Left cardiac atrium (tissue), 4 donors: ENCODE results near the gene KIF15. TPM values are rescaled to one million over a fixed set of nuclear protein-coding genes. Genes with fewer than 3 reads are reported as not detected.

Experiments
- ATAC-seq, 2 donors: fragments of 200-7000 bp; cut with Tn5 transposase; one replicate each; pipeline ENCODE4 v1.9.1; 2020; ENCODE audit warnings: mild to moderate bottlenecking in 2 of 2, moderate library complexity in 2 of 2
- DNase-seq: peaks from one replicate; pipeline ENCODE4 v3.0.0-alpha.2; 2020
- intact Hi-C, 2 donors: fragments of 100-400 bp; cut with DNase I; formaldehyde crosslinking; loops; one replicate each; pipeline versions ENCODE4 v1.14.1 to v1.15.1; 2022 to 2023
- long read RNA-seq: library from polyadenylated mRNA; unstranded; transcript quantifications from one replicate; pipeline ENCODE4 v2.0.0, GENCODE V29; 2021
- total RNA-seq, 2 donors: library from RNA; stranded (reverse); fragmentation: NEBNext Ultra II Directional; extraction: Animal tissue kit (Norgen Biotek cat#: 25700); gene quantifications; one replicate each; pipeline ENCODE4 v1.2.1, GENCODE V29; 2021
- donor health status: DM: no; HTN: yes; CAD: no.
- donor health status: DM: no; HTN: yes; CAD: no; lungs with severe emphysema.
- donor health status: DM: yes; HTN: yes; CAD: no.
- donor health status: Dilated cardiomyopathy.

The KIF15 gene
- total RNA-seq = 1 to 10 TPM in 1 of 2 donors, under 1 TPM in 1; 0.34 to 1.4 TPM
- long read RNA-seq = 0 reads

- DNase-seq = peak; percentile 97
- peak; percentile 100 for ATAC-seq
- intact Hi-C loops = no loop called here
These were observed at the start of gene KIF15, which contains the start of gene KIAA1143 for GRCh38 chr3:44761424-44762169. Gene KIF15 (plus strand): TSS chr3:44761794. CDS start chr3:44761866, 72 bp downstream. Gene KIAA1143 (minus strand): TSS chr3:44761619. CDS start chr3:44761602, 17 bp downstream.

- intact Hi-C loops = loop anchor here in 1 of 2 donors (2.0 kb wide), 1 partner anchor 16 kb away; the partner anchor contains the start of gene ZNF501
- DNase-seq (peak; percentile 92), ATAC-seq (peak; percentile 99)
These were observed 49.0 kb upstream of the KIF15 start, which contains the start of gene ZNF502 for GRCh38 chr3:44712455-44713075. Gene ZNF502 (plus strand): TSS chr3:44712660. CDS start chr3:44720262, 7,602 bp downstream.

GRCh38 chr3:44721231-44722102 lies 40.1 kb upstream of the KIF15 start:
- DNase-seq (no peak), ATAC-seq (no peak)
- intact Hi-C loops = no loop called here

- no peak for ATAC-seq
- intact Hi-C loops = no loop called here
- DNase-seq = no peak
These were observed 39.5 kb upstream of the KIF15 start for GRCh38 chr3:44722103-44722401.

- ATAC-seq = peak; percentile 100
- intact Hi-C loops = loop anchor here in 1 of 2 donors (2.0 kb wide), 1 partner anchor 17 kb away; the partner anchor contains the start of gene ZNF502
These were observed 32.1 kb upstream of the KIF15 start, which contains the start of gene ZNF501 for GRCh38 chr3:44729384-44729910. Gene ZNF501 (plus strand): TSS chr3:44729635. CDS start chr3:44734422, 4,787 bp downstream.

GRCh38 chr3:44734646-44735168 lies 26.9 kb upstream of the KIF15 start:
- no peak for ATAC-seq
- DNase-seq = no peak
- intact Hi-C loops = no loop called here

More at GRCh38 chr3:44729384-44729910, 32.1 kb upstream of the KIF15 start, which contains the start of gene ZNF501:
- peak; percentile 97 for DNase-seq

GRCh38 chr3:44761101-44761423 lies 532 bp upstream of the KIF15 start:
- ATAC-seq = no peak
- intact Hi-C loops = no loop called here
- no peak for DNase-seq

GRCh38 chr3:44762170-44762677 lies 630 bp downstream of the KIF15 start:
- no peak for ATAC-seq

GRCh38 chr3:44762690-44763089 lies 1.1 kb downstream of the KIF15 start:
- intact Hi-C loops = no loop called here
- no peak for DNase-seq

More at GRCh38 chr3:44762170-44762677, 630 bp downstream of the KIF15 start:
- DNase-seq = no peak
- intact Hi-C loops = no loop called here

GRCh38 chr3:44764248-44764647 lies 2.7 kb downstream of the KIF15 start:
- intact Hi-C loops = no loop called here
- no peak for ATAC-seq

More at GRCh38 chr3:44762690-44763089, 1.1 kb downstream of the KIF15 start:
- ATAC-seq = no peak

GRCh38 chr3:44771424-44772098 lies 10.0 kb downstream of the KIF15 start:
- ATAC-seq (no peak), DNase-seq (no peak)
- intact Hi-C loops = no loop called here

More at GRCh38 chr3:44764248-44764647, 2.7 kb downstream of the KIF15 start:
- DNase-seq = no peak

- no peak for DNase-seq
- no peak for ATAC-seq
- intact Hi-C loops = no loop called here
These were observed 10.5 kb downstream of the KIF15 start for GRCh38 chr3:44772099-44772442.

GRCh38 chr3:44782891-44783290 lies 21.3 kb downstream of the KIF15 start:
- DNase-seq (no peak), ATAC-seq (no peak)
- intact Hi-C loops = no loop called here

- intact Hi-C loops = no loop called here
- DNase-seq = no peak
- ATAC-seq = no peak
These were observed 33.6 kb downstream of the KIF15 start for GRCh38 chr3:44795197-44795596.

- intact Hi-C loops = no loop called here
- ATAC-seq = no peak
- DNase-seq = no peak
These were observed 40.4 kb downstream of the KIF15 start for GRCh38 chr3:44802011-44802410.

GRCh38 chr3:44803298-44803697 lies 41.7 kb downstream of the KIF15 start:
- DNase-seq = no peak
- intact Hi-C loops = no loop called here
- no peak for ATAC-seq

- intact Hi-C loops = no loop called here
- no peak for ATAC-seq
These were observed 44.4 kb downstream of the KIF15 start for GRCh38 chr3:44805960-44806359.

GRCh38 chr3:44814751-44815150 lies 53.2 kb downstream of the KIF15 start:
- intact Hi-C loops = no loop called here
- ATAC-seq = no peak
- no peak for DNase-seq

More at GRCh38 chr3:44805960-44806359, 44.4 kb downstream of the KIF15 start:
- no peak for DNase-seq
